Upper lobe of left lung (tissue), 6 donors: Measurements from ENCODE around the gene TLR7. TPM values are rescaled to one million over a fixed set of nuclear protein-coding genes. Genes with fewer than 3 reads are reported as not detected.
A peak's percentile ranks its signal among the peaks of the same experiment; 100 is the strongest.

Experiments used
- ATAC-seq, 2 donors: fragments of 200-7000 bp; cut with Tn5 transposase; one replicate each; pipeline ENCODE4 v1.9.1; 2022; ENCODE audit warnings: mild to moderate bottlenecking in 2 of 2, moderate library complexity in 2 of 2; ENCODE audit not compliant: low FRiP score in 2 of 2
- DNase-seq, 2 donors: peaks; one replicate each; pipeline ENCODE4 v3.0.0-alpha.2; 2019 to 2020
- H3K27ac ChIP-seq, 4 donors: fragments of 200-600 bp; sonication (generic); one replicate each; pipeline ENCODE4 v1.5.1; 2016 to 2019
- H3K27me3 ChIP-seq, 4 donors: fragments of 200-600 bp; sonication (generic); one replicate each; pipeline ENCODE4 v1.5.1; 2017 to 2019
- H3K36me3 ChIP-seq, 4 donors: fragments of 200-600 bp; sonication (generic); one replicate each; pipeline ENCODE4 v1.5.1; 2016 to 2019
- H3K4me1 ChIP-seq, 4 donors: fragments of 200-600 bp; sonication (generic); one replicate each; pipeline ENCODE4 v1.5.1; 2018 to 2019
- H3K4me3 ChIP-seq, 4 donors: fragments of 200-600 bp; sonication (generic); one replicate each; pipeline ENCODE4 v1.5.1; 2017 to 2019; ENCODE audit warnings: mild to moderate bottlenecking in 2 of 4, moderate library complexity in 1 of 4
- H3K9me3 ChIP-seq, 4 donors: fragments of 200-600 bp; sonication (generic); one replicate each; pipeline ENCODE4 v1.5.1; 2018 to 2019
- EP300 ChIP-seq, 4 donors: sonication (generic); formaldehyde crosslinking; IDR thresholded peaks; one replicate each; pipeline ENCODE4 v1.5.1; 2017; ENCODE audit warnings: antibody characterized with exemption in 4 of 4, control low read depth in 2 of 4
- POLR2A ChIP-seq, 4 donors: fragments of 450-650 bp; IDR thresholded peaks; one replicate each; pipeline ENCODE4 v1.5.1; 2016 to 2017; ENCODE audit warnings: antibody characterized with exemption in 4 of 4, mild to moderate bottlenecking in 2 of 4
- POLR2AphosphoS5 ChIP-seq, 2 donors: sonication (generic); formaldehyde crosslinking; IDR thresholded peaks; one replicate each; pipeline ENCODE4 v1.5.1; 2017; ENCODE audit warnings: antibody characterized with exemption in 2 of 2
- WGBS, 2 donors: methylation state at CpG; one replicate each; pipeline ENCODE4 v1.1.5; 2017 to 2018; 5-methylcytosine and 5-hydroxymethylcytosine counted together
- total RNA-seq, 6 donors: library from RNA; depleted of rRNA in 4 of 6; stranded (reverse); fragments of >200 nt in 4 of 6; gene quantifications; one replicate each; pipeline versions ENCODE4 v1.1.0 to v1.2.1, GENCODE V29; 2016 to 2021
- TF ChIP-seq, protein P1 (sequence below), 6 experiments: fragments of 450-650 bp in 4 of 6; fragments of 200-600 bp in 2 of 6; sonication (generic) in 2 of 6; IDR thresholded peaks; one replicate each; pipeline ENCODE4 v1.5.1; 2016 to 2019; ENCODE audit warnings: antibody characterized with exemption in 6 of 6
- donor health status: DM: no; HTN: no; CAD: no; lungs with moderate emphysema.
- donor health status: DM: no; HTN: yes; CAD: no; lungs with severe emphysema.

Gene TLR7
- total RNA-seq, 6 donors from 2014 or later, result 0.67 to 5.5 (median 1.6) TPM

GRCh38 chrX:12891915-12892506 lies 25.1 kb downstream of the TLR7 start:
- 20 to 28% methylated on average over 2 of the region's 2 CpGs for WGBS, 2 donors

DNA sequence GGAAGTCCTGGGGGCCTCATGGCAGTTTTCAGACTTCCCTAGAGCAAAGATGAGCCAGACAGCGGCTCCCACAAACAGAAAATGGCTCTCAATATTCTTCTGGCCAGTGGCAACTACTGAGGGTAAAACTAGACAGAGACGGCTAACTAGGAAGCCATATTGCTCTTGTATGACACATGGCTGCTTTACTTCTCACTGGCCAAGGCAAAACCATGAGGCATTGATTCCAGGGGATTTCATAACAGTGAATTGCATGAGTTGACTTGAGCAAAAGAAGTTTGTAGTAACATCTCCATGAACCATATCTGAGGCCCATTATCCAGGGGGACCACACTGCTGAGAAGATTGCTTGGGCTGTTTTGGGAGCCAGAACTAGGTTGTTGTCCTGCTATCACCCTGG lies 25.8 kb downstream of the TLR7 start:
- 70 to 81% methylated on average over 2 of the region's 2 CpGs for WGBS, 2 donors
- H3K4me1 ChIP-seq, result no peaks in the 10 kb centered on the region

More at GRCh38 chrX:12891915-12892506, 25.1 kb downstream of the TLR7 start:
- Histone ChIP-seq H3K36me3 (no peaks in the 10 kb centered on the region), H3K27me3 (no peaks in the 10 kb centered on the region), H3K27ac (no peak overlapping the region), H3K9me3 (no peaks in the 10 kb centered on the region), H3K4me1 (no peaks in the 10 kb centered on the region), H3K4me3 (no peak overlapping the region)
- DNase-seq (no peak), ATAC-seq (no peak)
- TF ChIP-seq POLR2A (IDR thresholded peaks at IDR 0.05) (no peak), EP300 (IDR thresholded peaks at IDR 0.05) (no peak), POLR2AphosphoS5 (IDR thresholded peaks at IDR 0.05) (no peak)
- TF ChIP-seq, protein P1, sequence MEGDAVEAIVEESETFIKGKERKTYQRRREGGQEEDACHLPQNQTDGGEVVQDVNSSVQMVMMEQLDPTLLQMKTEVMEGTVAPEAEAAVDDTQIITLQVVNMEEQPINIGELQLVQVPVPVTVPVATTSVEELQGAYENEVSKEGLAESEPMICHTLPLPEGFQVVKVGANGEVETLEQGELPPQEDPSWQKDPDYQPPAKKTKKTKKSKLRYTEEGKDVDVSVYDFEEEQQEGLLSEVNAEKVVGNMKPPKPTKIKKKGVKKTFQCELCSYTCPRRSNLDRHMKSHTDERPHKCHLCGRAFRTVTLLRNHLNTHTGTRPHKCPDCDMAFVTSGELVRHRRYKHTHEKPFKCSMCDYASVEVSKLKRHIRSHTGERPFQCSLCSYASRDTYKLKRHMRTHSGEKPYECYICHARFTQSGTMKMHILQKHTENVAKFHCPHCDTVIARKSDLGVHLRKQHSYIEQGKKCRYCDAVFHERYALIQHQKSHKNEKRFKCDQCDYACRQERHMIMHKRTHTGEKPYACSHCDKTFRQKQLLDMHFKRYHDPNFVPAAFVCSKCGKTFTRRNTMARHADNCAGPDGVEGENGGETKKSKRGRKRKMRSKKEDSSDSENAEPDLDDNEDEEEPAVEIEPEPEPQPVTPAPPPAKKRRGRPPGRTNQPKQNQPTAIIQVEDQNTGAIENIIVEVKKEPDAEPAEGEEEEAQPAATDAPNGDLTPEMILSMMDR (IDR thresholded peaks at IDR 0.05), result no peak

DNA sequence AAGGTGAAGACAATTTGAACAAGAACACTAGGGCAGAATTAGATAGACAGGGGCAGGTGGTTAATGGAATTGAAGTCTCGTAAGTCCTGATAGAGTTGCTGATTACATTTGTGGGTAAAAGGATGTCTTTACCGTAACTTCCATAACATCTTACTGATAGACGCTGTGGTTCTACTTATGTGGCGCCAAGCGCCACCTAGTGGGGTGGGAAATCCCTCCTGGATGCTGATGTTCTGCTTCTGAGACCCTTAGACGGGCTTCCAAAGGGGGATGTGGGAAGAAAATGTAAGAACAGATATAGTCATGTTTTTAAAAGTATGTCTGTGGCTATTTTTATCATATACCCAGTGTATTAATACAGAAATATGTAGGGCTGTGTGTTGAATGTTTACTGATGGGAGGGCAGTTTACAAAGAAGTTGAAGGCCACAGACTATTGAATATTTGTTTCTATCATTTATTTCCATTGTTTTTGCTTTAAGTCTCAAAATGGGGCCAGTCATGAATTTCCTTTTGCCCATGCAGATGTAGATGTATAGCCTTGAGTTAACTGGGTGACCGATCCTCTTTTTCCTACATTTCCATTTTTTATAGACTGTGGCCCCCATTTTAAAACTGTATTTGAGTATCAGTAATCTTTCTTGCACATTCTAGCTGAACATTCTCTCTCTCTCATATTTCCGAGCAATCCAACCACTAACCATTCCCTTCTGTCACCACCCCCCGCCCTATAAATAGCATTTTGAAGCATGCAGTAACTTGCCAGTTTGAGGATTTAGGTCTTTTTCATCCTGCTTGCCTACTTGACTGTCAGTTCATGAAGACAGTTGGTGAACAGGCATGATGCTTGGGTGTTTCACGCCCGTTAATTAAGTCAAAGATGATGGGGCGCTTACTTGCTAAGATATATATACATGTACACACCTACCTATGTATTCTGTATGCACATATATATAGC lies 27.5 kb downstream of the TLR7 start:
- no peak overlapping the region for H3K27ac ChIP-seq
- no peaks in the 10 kb centered on the region for H3K27me3 ChIP-seq
- no peaks in the 10 kb centered on the region for H3K36me3 ChIP-seq
- TF ChIP-seq, protein P1 (IDR thresholded peaks at IDR 0.05), result peak; percentile 13 to 59 (median 42)
- no peak for TF ChIP-seq EP300 (IDR thresholded peaks at IDR 0.05)
- ATAC-seq (peak in 1 of 2 donors; percentile 50), DNase-seq (no peak)
- no peak overlapping the region for H3K4me3 ChIP-seq
- H3K9me3 ChIP-seq, result no peaks in the 10 kb centered on the region
- H3K4me1 ChIP-seq, result no peaks in the 10 kb centered on the region
- WGBS, 2 donors, result 52 to 55% methylated on average over 12 of the region's 12 CpGs

More for the DNA sequence above, 25.8 kb downstream of the TLR7 start:
- H3K27ac ChIP-seq, result no peak overlapping the region
- H3K36me3 ChIP-seq, result no peaks in the 10 kb centered on the region
- ATAC-seq, result no peak
- DNase-seq, result no peak
- no peak for TF ChIP-seq POLR2AphosphoS5 (IDR thresholded peaks at IDR 0.05)
- TF ChIP-seq, protein P1 (IDR thresholded peaks at IDR 0.05), result no peak
- TF ChIP-seq EP300 (IDR thresholded peaks at IDR 0.05), result no peak
- TF ChIP-seq POLR2A (IDR thresholded peaks at IDR 0.05), result no peak
- H3K4me3 ChIP-seq, result no peak overlapping the region
- H3K9me3 ChIP-seq, result no peaks in the 10 kb centered on the region
- no peaks in the 10 kb centered on the region for H3K27me3 ChIP-seq

DNA sequence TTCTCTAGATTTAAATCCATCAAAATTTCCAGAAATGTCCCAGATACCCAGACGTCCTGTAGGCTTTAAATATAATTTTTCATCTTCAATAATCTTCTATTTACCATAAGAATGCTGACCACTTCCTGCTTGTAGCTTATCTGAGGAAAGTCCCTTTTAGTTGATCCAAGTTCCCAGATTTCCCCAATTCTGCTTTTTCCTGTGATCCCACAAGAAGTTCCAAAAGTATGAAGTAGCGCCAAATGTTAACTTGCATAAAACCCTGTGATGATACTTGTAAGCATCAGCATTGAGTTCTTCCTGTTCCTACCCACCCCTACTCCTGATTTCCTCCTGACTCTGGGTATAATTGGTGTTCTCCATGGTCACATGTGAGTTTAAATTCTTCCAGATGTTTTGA lies 29.0 kb downstream of the TLR7 start:
- Histone ChIP-seq H3K36me3 (no peaks in the 10 kb centered on the region), H3K27ac (no peak overlapping the region), H3K4me1 (no peaks in the 10 kb centered on the region), H3K4me3 (no peak overlapping the region), H3K9me3 (no peaks in the 10 kb centered on the region), H3K27me3 (no peaks in the 10 kb centered on the region)
- TF ChIP-seq EP300 (IDR thresholded peaks at IDR 0.05) (no peak), POLR2AphosphoS5 (IDR thresholded peaks at IDR 0.05) (no peak), POLR2A (IDR thresholded peaks at IDR 0.05) (no peak)
- TF ChIP-seq, protein P1 (IDR thresholded peaks at IDR 0.05), result no peak
- DNase-seq, result no peak
- ATAC-seq, result no peak
- WGBS, 2 donors, result 39 to 46% methylated on average over 2 of the region's 2 CpGs
